HG02870 (cell line): ENCODE measurements around the gene IRF2BP2.

Experiments used
- ATAC-seq: cut with Tn5 transposase; IDR thresholded peaks from one replicate; pipeline ENCODE4 v1.9.1; 2021; ENCODE audit warnings: mild to moderate bottlenecking, moderate library complexity; ENCODE audit not compliant: unreplicated experiment

Gene IRF2BP2

DNA sequence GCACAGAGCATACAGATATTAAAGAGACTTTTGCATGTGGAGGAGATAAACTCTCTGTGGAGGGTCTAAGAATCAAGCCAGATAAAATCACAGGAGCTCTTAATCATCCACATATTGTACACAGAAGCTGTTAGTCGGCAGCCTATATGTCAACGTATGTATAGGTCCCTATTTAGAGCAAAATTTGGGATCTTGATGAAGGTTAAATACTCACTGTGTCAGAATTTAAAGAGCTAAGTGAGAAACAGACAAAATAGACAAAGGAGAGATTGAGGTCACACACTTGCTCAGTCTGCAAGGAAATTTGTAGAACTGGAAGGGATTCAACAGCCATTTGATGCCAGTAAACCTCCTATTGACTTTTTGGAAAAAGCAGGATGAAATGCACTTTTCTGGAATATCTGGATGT is 4.1 kb upstream of the IRF2BP2 start:
- ATAC-seq, result no peak

DNA sequence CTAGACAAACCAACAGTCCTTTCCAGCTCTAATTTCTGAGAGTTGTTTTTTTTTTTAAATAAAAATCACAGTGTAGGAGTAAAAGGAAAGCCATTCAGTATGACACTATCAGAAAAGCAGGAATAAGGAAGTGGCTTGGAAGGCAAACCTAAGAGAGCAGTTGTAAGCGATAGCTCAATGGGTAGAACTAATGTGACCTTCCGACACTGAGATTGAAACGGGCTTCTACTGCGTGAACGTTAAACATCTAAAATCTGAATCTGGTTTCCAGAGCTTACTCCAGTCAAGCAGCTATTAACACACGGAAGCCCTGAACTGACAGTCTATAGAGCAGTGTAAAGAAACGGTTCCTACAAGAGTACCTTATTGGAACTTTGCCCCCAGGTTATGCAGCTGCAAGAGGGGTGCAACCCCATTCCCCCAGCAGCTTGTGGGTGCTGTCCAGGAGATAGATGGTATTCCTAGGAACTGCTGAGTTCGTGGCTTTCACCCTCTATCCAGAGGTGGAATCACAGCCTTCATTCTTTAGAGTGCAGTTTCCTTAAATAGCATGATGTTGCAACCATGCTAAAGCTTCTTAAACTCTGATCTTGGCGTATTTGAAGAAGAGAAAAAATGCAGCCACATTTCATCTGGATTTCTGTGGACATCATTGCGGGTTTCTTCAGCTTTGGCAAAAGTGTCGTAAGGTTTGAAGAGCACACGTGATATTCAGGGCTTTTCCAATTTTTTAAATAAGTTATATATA is 3.3 kb upstream of the IRF2BP2 start:
- ATAC-seq, result no peak

GRCh38 chr1:234612352-234613127 is 2.6 kb upstream of the IRF2BP2 start:
- peak; percentile 25 for ATAC-seq

DNA sequence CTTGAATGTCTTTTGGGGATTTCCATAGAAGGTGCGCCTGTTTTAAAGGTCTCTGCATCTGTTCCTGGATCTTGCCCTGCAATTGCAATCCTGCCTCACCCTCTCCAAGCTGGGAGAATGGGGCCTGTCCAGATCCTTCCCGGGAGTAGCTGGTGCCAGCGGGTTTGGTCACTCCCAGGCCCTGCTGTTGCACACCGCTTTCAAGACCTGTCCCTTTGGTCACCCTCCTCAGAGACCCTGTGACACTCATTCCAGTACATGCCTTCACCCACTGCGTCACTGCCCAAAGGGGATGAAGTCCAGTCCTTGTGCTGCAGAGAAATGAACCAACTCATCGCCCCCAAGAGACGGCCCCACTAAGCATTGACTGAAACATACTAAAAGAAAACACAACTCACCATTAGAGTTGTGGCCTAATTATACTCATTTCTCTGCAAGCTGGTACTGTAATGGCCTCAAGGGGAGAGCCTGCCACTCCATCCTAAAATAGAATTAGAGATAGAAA is 1.9 kb upstream of the IRF2BP2 start:
- ATAC-seq, result no peak

DNA sequence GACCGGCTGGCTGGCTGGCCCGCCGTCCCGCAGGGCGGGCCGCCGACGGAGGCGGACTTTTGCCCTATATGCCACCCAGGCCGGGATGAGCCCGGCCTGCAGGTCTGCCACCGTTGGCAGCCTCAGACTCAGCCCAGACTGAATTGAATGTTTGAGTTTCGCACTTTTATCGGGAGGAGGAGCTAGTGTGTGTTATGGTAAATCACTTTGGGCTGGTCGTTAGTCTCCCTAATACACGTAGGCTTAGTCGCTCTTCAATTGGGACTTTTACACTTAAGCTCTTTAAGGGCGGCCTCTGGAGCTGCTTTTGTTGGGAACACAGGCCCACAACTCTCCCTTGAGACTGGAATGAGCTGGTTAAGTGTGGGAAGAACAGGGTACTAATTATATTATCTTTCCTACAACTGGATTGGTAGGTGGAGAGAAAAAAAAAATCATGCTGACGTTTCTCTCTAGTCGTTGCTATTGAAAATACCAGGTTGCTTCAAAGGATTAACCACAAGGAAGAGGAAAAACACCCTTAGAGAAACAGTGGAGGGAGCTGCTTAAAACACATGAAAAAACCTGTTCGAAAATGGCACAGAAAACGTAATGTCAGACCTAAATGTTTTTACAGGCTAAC is 1.4 kb upstream of the IRF2BP2 start:
- peak; percentile 30 for ATAC-seq

GRCh38 chr1:234610666-234611224 is 767 bp upstream of the IRF2BP2 start:
- ATAC-seq, result peak; percentile 40

- ATAC-seq, result no peak
Observed at GRCh38 chr1:234609691-234610042, 311 bp downstream of the IRF2BP2 start.

- ATAC-seq, result no peak
Observed at GRCh38 chr1:234608911-234609690, 877 bp downstream of the IRF2BP2 start.

DNA sequence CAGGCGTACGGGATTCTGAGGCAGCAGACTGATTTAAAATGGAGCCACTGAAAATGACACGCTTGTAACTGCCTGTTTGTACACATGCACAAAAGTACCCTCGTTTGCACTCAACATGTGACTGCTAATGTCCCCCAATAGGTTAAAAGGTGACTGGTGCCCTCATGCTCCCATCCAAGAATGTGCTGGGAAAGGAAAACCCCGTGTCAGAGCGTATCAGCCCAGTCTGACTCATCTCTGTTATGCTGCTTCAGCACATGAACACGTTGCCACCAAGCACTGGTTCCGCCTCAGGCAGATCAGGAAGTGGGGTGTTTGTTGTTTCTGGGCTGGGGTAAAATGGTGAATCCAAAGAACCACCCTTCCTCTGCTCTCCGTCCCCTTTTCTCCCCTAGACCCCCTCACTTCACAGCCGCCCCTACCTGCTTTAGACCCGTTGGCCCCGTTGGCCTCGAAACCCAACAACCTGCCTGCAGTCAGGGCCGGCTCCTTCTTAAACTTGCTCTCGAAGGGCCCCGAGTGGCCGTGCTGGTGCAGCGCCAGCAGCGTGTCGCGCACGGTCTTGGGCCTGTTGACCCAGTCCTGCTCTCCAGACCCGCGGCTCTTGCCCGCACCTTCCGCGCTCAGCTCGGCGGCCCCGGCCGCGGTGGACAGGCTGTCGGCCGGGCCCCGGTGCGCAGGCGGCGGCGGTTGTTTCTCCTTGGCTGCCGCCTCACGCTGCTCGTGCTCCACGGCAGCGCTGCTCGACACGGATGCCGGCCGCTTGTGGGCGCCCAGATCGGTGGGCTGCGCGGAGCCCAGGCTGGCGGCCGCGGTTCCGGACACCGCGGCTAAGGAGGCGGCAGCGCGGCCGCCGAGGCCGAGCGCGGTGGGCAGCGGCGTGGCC is 1.7 kb downstream of the IRF2BP2 start:
- ATAC-seq, result peak; percentile 23

- ATAC-seq, result no peak
Observed at GRCh38 chr1:234607109-234608024, 2.6 kb downstream of the IRF2BP2 start.

- ATAC-seq, result no peak
Observed at GRCh38 chr1:234606784-234607108, 3.2 kb downstream of the IRF2BP2 start.

GRCh38 chr1:234605983-234606783 is 3.8 kb downstream of the IRF2BP2 start:
- no peak for ATAC-seq

GRCh38 chr1:234605399-234605982 is 4.5 kb downstream of the IRF2BP2 start:
- ATAC-seq, result no peak

DNA sequence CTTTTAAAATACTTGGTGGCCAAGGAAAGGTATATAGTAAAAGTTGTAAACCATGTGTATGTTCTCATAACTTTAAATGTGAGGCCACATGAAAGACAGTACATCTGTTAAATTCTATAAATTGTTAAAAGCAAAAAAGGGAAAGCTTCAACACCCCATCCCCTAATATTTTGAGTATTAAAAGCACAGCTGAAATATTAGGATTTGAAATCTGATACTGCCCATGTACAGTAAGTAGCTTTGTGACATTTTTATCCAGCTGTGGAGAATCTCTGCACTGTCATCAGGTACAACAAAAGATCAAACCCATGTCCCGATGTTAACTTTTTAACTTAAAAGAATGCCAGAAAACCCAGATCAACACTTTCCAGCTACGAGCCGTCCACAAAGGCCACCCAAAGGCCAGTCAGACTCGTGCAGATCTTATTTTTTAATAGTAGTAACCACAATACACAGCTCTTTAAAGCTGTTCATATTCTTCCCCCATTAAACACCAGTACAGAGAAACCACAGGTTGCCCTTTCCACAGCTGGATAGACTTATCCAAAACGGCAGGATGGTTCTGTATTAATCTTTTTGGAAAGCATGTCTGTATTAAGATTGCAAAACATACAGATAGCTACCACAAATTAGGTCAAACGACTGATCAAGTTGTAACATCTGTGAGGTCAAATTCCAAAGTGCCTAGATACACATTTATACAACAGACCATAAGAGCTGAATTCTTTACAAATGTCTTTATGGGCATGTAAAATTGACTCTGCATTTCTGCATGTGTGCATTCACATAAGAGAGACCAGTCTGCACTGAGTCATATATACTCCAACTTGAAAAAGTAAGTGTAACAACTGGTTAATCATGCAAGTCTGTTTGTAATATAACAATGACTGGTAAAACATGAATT is 5.2 kb downstream of the IRF2BP2 start:
- ATAC-seq, result no peak

- ATAC-seq, result no peak
Observed at GRCh38 chr1:234603221-234604204, 6.5 kb downstream of the IRF2BP2 start.
